NCI-H82 treated with DMSO at 0.1 percent for 48 hours (cell line): ENCODE measurements around the gene ELFN2.
A peak's percentile ranks its signal among the peaks of the same experiment; 100 is the strongest.
"Not testable (repeated sequence)": the region's sequence is repeated elsewhere in the genome, so short reads cannot be mapped to it uniquely, and the experiment has no call there.

ENCODE experiments used
- DNase-seq: peaks from one replicate; lab custom pipeline; 2025; ENCODE audit not compliant: unreplicated experiment; lab: John Stamatoyannopoulos, UW

ELFN2 gene

DNA sequence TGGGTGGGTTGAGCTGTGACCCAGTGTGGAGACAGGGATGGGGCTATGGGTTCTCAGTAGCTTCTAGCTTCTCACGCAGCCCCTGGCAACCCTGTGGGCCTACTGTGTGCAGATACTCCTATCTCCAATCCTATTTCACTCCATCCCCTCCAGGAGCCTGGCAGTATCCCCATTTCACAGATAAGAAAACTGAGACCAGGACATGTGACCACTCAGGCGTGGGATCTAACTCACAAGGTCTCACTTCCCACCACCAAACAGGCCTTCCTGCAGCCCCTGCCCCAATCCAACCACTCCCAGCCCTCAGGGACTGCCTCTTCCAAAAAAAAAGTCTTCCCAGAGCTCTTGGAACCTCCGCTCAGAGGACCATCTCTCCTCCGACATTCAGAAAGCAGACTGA is 15.6 kb downstream of the ELFN2 start:
- DNase-seq, result no peak

- DNase-seq, result no peak
Observed at GRCh38 chr22:37410174-37411055, 16.9 kb downstream of the ELFN2 start.

DNA sequence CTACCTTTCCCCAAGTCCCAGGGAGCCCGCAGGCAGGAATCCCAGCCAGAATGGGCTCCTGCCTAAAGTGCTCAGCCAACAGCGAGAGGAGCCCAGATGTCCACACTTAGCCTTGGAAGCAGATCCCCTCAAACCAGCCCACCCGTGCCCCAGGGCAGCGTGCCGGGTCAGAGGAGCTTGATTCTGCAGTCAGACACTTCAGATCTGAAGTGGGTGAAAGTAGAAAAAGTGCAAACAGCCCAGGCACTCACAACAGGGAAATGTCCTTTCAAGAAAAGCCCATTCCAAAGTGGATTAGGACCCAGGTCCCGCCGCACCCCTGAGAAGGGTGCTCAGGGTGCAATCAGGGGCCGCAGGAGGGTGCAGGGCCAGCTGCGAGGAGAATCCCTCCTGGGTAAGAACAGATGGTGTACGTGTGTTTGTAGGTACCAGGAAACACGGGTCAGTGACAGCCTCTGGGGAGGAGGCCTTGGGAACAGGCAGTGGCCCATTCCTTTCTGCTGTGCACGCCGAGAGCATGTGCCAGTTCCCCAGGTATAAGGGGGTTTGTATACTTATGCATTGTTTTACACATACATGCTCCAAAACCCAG is 17.7 kb downstream of the ELFN2 start:
- DNase-seq, result no peak

GRCh38 chr22:37409031-37409430 is 18.2 kb downstream of the ELFN2 start:
- no peak for DNase-seq

DNA sequence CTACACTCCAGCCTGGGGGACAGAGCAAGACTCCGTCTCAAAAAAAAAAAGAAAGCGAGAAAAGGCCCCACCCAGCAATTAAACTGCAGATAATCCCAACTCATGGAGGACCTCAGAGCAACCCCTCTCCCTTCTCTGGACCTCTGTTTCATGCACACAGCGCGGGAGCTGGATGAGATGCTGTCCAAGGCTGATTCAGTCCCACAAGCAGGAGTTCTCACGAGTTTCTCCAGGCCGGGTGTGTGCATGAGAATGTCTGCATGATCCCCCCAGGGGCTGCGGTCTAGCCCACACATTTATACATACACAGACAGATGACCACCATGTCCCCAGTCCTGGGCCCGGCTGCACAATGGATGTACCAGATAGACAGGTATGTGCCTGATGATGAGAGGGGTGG is 19.4 kb downstream of the ELFN2 start:
- no peak for DNase-seq

DNA sequence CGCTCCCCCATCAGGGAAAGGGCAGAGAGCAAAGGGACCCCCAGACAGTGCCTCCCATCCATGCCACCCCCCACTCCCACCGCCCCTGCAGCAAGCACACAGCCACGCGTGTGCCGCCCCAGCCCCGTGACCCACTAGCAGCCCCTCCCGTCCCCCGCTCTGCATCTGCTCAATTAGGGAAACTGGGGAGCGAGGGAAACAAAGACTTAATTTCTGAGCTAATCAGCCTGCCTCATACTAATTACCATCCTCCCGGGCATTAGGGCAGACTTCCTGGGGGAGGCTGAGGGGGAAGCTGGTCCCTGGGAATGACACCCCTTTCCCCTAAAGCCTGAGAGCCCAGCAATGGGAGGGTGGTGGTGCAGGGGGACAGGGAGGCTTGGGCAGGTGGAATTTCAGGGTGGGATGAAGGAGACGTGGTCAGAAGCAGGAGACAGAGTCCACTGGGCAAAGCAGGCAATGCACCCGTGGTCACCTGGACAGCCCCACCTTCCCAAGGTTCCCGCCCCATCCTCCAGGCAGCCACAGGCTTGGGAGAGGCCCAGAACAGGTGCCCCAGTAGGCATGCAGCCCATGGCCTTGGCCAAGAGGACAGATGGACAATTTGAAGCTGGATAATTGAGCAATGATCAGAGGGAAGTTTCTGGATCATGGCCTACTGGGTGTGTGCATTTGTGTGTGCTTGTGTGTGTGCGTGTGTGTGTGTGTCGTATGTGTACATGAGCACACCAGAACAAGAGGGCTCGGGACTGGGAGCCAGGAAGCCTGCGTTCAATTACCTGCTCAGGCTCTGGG is 20.6 kb downstream of the ELFN2 start:
- DNase-seq, result no peak

- DNase-seq, result no peak
Observed at GRCh38 chr22:37404091-37404490, 23.2 kb downstream of the ELFN2 start.

GRCh38 chr22:37403267-37403960 is 23.9 kb downstream of the ELFN2 start:
- DNase-seq, result peak; percentile 4

DNA sequence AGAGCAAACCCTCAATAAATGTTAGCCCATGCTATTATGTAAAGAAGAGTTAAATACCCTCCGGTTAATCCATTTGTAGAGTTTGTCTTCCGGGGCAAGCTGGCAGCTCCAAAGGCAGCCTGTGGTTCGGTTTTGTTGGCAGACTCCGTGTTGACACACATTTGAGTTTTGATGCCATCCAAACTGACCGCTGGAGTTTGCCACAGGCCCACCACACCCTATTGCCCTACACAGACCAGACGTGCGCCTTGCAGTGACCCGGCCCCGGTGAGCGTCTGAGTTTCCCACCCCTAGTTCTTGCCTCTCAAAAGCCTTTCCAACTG is 25.1 kb downstream of the ELFN2 start:
- DNase-seq, result no peak

DNA sequence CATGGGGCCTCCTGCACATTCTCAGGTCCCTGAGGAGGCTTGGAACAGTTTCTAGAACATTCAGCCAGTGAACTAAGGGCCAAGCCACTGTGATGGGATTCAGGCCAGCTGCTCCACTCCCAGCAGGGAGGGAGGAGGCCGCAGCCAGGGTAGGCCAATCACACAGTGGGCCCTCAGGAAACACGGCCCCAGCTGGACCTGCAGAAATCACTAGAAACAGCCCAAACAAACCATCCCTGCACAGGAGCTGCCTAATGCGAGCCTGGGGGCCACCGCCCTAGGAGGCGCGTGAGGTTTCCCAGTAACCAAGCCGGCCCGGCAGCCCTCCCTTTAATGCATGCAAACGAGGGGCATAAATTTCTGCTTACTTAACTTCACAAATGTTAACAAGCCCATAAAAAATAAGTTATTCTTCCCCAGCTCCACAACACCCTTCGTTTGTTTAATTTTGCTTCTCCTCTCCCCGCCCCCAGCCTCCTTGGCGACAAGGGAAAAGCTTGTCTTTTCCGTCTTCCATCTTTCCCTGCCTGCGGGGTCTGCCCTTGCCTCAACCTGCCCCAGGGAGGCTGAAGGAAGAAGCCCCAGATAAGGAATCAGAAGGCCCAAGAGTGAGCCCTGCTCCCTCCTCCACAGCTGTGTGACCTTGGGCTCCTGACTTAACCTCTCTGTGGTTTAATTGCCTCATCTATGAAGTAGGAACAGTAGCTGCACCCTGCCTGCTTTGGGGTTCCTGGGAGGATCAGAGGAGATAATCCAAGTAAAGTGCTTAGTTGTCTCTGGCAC is 25.7 kb downstream of the ELFN2 start:
- DNase-seq, result peak; percentile 26

DNA sequence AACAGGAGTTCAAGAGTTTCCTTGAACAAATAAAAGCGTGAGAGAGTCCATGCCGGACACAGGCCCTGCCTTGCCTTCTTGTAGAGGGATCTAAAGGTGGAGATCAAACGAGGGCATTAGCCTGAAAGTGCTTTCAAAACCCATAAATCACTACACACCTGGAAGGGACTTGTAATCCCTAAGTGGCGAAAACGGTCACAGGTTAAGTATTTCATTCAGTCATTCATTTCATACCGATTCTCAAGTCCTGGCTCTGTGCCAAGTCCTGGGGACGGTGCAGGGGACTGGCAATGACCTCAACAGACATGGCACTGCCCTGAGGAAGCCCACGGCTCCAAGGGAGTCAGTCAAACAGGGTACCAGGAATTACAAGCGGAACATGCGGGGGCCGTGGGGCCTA is 26.6 kb downstream of the ELFN2 start:
- no peak for DNase-seq

DNA sequence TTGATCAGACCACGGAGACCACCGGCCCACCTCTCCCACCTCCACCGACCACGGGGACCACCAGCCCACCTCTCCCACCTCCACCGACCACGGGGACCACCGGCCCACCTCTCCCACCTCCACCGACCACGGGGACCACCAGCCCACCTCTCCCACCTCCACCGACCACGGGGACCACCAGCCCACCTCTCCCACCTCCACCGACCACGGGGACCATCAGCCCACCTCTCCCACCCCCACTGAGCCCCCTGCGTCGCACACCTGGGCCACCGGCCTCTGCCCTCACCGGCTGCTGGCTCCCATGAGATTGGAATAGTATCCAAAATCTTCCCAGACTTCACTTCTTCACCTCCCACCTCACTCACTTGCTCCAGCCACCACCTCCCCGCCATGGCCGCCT is 27.8 kb downstream of the ELFN2 start:
- not testable (repeated sequence) for DNase-seq

- no peak for DNase-seq
Observed at GRCh38 chr22:37397226-37397625, 30.1 kb downstream of the ELFN2 start.

GRCh38 chr22:37396488-37397084 is 30.7 kb downstream of the ELFN2 start:
- DNase-seq, result no peak

- DNase-seq, result no peak
Observed at GRCh38 chr22:37394341-37394740, 32.9 kb downstream of the ELFN2 start.

DNA sequence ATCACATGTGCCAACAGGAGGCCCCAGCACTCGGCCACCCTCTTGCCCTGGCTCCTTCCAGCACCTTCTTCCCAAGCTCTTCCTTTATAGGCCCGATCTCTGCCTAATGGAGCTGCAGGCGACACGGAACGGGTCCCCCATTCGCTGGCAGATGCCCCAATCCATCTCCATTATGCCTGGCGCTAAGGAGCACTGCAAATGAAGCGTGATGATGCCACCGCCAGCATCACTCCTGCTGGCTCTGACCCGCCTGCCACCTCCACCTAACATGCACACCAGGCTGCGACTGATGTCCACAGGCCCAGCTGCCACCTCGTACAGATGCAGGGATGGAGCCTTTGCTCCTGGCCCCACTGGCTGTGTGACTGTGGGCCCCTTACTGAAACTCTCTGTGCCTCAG is 33.5 kb downstream of the ELFN2 start:
- DNase-seq, result no peak

DNA sequence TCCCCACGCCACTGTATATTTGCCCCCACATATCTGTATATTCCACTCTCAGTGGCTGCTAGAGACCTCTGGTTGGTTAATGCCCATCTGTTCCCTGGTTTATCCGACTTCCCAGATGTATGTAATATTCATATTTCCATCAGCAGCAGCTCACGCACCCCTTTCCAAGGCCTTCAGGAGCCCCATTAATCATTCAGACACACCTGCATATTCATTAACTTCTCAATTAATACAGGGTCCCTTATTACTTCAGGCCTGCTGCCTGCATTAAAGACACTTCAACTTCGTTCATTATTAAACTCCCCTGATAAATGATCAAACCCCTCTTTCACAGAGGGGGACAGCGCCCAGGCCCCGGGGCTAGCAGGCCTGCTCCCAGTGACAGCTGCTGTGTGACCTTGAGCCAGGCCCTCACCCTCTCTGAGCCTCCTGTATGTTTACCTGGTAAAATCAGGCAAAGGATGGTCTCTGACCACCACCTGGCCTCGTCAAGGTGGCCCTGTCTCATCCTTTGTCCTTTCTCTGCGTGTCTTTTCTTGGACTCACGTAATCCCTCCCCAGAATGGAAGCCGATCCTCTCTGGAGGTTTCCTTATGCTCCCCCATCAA is 34.5 kb downstream of the ELFN2 start:
- DNase-seq, result no peak

GRCh38 chr22:37391702-37392101 is 35.6 kb downstream of the ELFN2 start:
- DNase-seq, result no peak

GRCh38 chr22:37390075-37390474 is 37.2 kb downstream of the ELFN2 start:
- no peak for DNase-seq

- DNase-seq, result no peak
Observed at GRCh38 chr22:37388538-37388937, 38.7 kb downstream of the ELFN2 start.
